OCI-LY7 (cell line): Measurements from ENCODE around the gene LCMT1. TPM values are rescaled to one million over a fixed set of nuclear protein-coding genes. Genes with fewer than 3 reads are reported as not detected.
"Not testable (repeated sequence)": the region's sequence is repeated elsewhere in the genome, so short reads cannot be mapped to it uniquely, and the experiment has no call there.

Experiments used
- BruUV-seq: library from RNA; stranded (reverse); fragments of 400-500 nt; replicated peaks from 2 replicates; lab custom pipeline; 2021; lab: Mats Ljungman, UMichigan
- CTCF ChIA-PET: fragments of 300-600 bp; sonication (Branson Sonifier 250); formaldehyde crosslinking; loops from one replicate; lab custom pipeline; 2022; ENCODE audit warnings: antibody characterized with exemption; ENCODE audit not compliant: unreplicated experiment; lab: Charles Lee
- POLR2A ChIA-PET: fragments of 300-600 bp; sonication (Branson Sonifier 250); formaldehyde crosslinking; loops from one replicate; lab custom pipeline; 2022; ENCODE audit warnings: antibody characterized with exemption; lab: Charles Lee
- DNase-seq: peaks from one replicate; pipeline ENCODE4 v3.0.0-alpha.2; 2015; ENCODE audit warnings: low spot score
- H2AFZ ChIP-seq: fragments of 200-600 bp; sonication (generic), shearing (Covaris generic); 2 replicates; pipeline ENCODE4 v1.6.1; 2014; ENCODE audit warnings: mild to moderate bottlenecking, antibody characterized with exemption, low read length, moderate library complexity
- H3K27ac ChIP-seq: fragments of 200-600 bp; sonication (generic); 2 replicates; pipeline ENCODE4 v1.5.1; 2014; ENCODE audit warnings: mixed run types, low read depth, mild to moderate bottlenecking, moderate library complexity, low read length, inconsistent platforms; ENCODE audit not compliant: poor library complexity, severe bottlenecking
- H3K36me3 ChIP-seq: fragments of 200-600 bp; sonication (generic); 2 replicates; pipeline ENCODE4 v1.6.1; 2014; ENCODE audit warnings: mild to moderate bottlenecking, antibody characterized with exemption, low read length, moderate library complexity, mixed read lengths; ENCODE audit not compliant: insufficient read depth
- H3K4me1 ChIP-seq: fragments of 200-600 bp; sonication (generic); 2 replicates; pipeline ENCODE4 v1.5.1; 2014; ENCODE audit warnings: mild to moderate bottlenecking, low read length; ENCODE audit not compliant: insufficient read depth, poor library complexity, severe bottlenecking
- H3K4me2 ChIP-seq: fragments of 200-600 bp; sonication (generic); 2 replicates; pipeline ENCODE4 v1.6.1; 2014; ENCODE audit warnings: mild to moderate bottlenecking, low read length
- H3K4me3 ChIP-seq: fragments of 200-600 bp; sonication (generic); 2 replicates; pipeline ENCODE4 v1.5.1; 2014; ENCODE audit warnings: mild to moderate bottlenecking, low read depth, low read length; ENCODE audit not compliant: poor library complexity, severe bottlenecking
- H3K79me2 ChIP-seq: fragments of 200-600 bp; sonication (generic); 2 replicates; pipeline ENCODE4 v1.6.1; 2016; ENCODE audit warnings: low read depth, mild to moderate bottlenecking, low read length, moderate library complexity, mixed read lengths; ENCODE audit not compliant: insufficient read depth
- H3K9me2 ChIP-seq: fragments of 200-600 bp; sonication (generic); 2 replicates; pipeline ENCODE4 v1.6.1; 2016; ENCODE audit warnings: mild to moderate bottlenecking, low read length, mixed read lengths; ENCODE audit not compliant: insufficient read depth
- H3K9me3 ChIP-seq: fragments of 200-600 bp; sonication (generic); 2 replicates; pipeline ENCODE4 v1.6.1; 2014; ENCODE audit warnings: mild to moderate bottlenecking, mixed run types, low read length, mixed read lengths
- H4K20me1 ChIP-seq: fragments of 200-600 bp; sonication (generic); 2 replicates; pipeline ENCODE4 v1.6.1; 2014; ENCODE audit warnings: mild to moderate bottlenecking, antibody characterized with exemption, low read length, moderate library complexity, mixed read lengths; ENCODE audit not compliant: insufficient read depth
- CTCF ChIP-seq: fragments of 200-600 bp; sonication (generic); conservative IDR thresholded peaks from 2 replicates; pipeline ENCODE4 v1.5.1; 2014; ENCODE audit warnings: mild to moderate bottlenecking, antibody characterized with exemption, low read length, moderate library complexity, mixed read lengths
- EZH2phosphoT487 ChIP-seq: fragments of 200-600 bp; sonication (generic); IDR thresholded peaks from 2 replicates; pipeline ENCODE4 v1.6.1; 2018; ENCODE audit warnings: low read depth, borderline replicate concordance, mild to moderate bottlenecking, mixed run types, antibody characterized with exemption, low read length, moderate library complexity, mixed read lengths
- intact Hi-C: fragments of 100-400 bp; cut with micrococcal nuclease; formaldehyde crosslinking; loops from one replicate; pipeline ENCODE4 v1.10.0; 2022; ENCODE audit not compliant: unreplicated experiment
- total RNA-seq, 2 experiments: library from RNA; depleted of rRNA in 1 of 2; stranded (reverse); fragments of >200 nt in 1 of 2; shearing (Covaris generic) in 1 of 2; gene quantifications; 2 replicates each; pipeline ENCODE4 v1.2.3, GENCODE V29; 2014 to 2022

The LCMT1 gene
- total RNA-seq, 2 experiments from 2014 or later, result 19.4 to 42.0 TPM

GRCh38 chr16:25063865-25064264, 47.7 kb upstream of the LCMT1 start:
- Histone ChIP-seq H3K27ac (no peak overlapping the region), H4K20me1 (no peaks in the 10 kb centered on the region), H3K4me1 (peaks cover 43% of the 10 kb centered on the region), H3K9me2 (no peaks in the 10 kb centered on the region), H3K4me3 (no peak overlapping the region), H3K79me2 (no peaks in the 10 kb centered on the region), H2AFZ (peak overlapping the region; percentile 59), H3K9me3 (no peaks in the 10 kb centered on the region), H3K36me3 (no peaks in the 10 kb centered on the region), H3K4me2 (no peak overlapping the region)
- intact Hi-C loops, result no loop called here
- ChIA-PET POLR2A (no interaction called here), CTCF (no interaction called here)
- no peak for DNase-seq
- TF ChIP-seq CTCF, result no peak
- no peak for TF ChIP-seq EZH2phosphoT487
- no TSS peak for BruUV-seq

DNA sequence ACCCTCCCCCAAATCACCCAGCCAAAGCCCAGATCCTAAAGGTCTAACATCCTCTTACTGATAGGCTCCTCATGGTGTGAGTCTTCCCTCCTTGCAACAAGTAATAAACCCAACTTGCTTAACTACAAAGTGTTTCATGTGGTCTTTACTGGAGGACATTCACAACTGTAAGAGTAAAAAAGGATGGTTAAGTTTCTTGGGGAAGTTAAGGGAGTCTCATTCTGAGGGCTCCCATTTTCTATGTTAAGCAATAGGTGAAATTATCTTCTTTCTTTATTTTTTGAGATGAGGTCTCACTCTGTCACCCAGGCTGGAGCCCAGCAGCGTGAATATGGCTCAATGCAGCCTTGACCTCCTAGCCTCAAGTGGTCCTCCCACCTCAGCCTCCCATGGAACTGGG, 47.3 kb upstream of the LCMT1 start:
- H3K79me2 ChIP-seq, DNase-seq, H4K20me1 ChIP-seq, H3K9me2 ChIP-seq, BruUV-seq, H3K4me2 ChIP-seq, H2AFZ ChIP-seq, intact Hi-C loops, H3K9me3 ChIP-seq, H3K4me3 ChIP-seq, H3K27ac ChIP-seq, CTCF ChIA-PET, H3K36me3 ChIP-seq, POLR2A ChIA-PET: not testable (repeated sequence)
- peaks cover 43% of the 10 kb centered on the region for H3K4me1 ChIP-seq

DNA sequence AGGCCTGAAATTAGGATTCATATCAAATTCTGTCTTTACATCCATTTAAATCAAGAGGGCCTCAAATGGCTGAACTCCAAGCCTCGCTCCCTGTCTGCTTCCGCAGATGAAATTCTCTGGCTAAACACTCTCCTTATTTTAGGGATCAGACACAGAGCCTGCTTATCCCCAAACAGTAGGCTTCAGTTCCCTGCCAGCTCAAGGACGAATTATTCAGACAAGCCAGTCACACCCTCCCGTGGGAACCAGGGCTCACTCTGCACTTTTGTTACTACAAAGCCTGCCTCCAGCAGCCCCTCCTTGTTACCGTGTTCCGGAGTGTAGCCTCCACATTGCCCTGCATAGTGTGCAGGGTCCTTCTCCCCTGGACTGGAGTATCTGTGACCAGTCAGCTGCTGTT, 46.6 kb upstream of the LCMT1 start:
- Histone ChIP-seq H2AFZ (no peak overlapping the region), H3K4me3 (no peak overlapping the region), H3K36me3 (no peaks in the 10 kb centered on the region), H3K9me3 (no peaks in the 10 kb centered on the region), H3K4me1 (peaks cover 43% of the 10 kb centered on the region), H3K79me2 (no peaks in the 10 kb centered on the region), H4K20me1 (no peaks in the 10 kb centered on the region), H3K9me2 (no peaks in the 10 kb centered on the region), H3K27ac (no peak overlapping the region), H3K4me2 (no peak overlapping the region)
- TF ChIP-seq EZH2phosphoT487 (no peak), CTCF (no peak)
- intact Hi-C loops, result no loop called here
- BruUV-seq, result no TSS peak
- ChIA-PET POLR2A (no interaction called here), CTCF (no interaction called here)
- DNase-seq, result no peak
